ENCODE data around the gene EEF1A2. TPM values are rescaled to one million over a fixed set of nuclear protein-coding genes. Genes with fewer than 3 reads are reported as not detected.

EEF1A2 gene
- polyA plus RNA-seq, 4 donors: 0.97 to 2.5 (median 2.0) TPM

DNA sequence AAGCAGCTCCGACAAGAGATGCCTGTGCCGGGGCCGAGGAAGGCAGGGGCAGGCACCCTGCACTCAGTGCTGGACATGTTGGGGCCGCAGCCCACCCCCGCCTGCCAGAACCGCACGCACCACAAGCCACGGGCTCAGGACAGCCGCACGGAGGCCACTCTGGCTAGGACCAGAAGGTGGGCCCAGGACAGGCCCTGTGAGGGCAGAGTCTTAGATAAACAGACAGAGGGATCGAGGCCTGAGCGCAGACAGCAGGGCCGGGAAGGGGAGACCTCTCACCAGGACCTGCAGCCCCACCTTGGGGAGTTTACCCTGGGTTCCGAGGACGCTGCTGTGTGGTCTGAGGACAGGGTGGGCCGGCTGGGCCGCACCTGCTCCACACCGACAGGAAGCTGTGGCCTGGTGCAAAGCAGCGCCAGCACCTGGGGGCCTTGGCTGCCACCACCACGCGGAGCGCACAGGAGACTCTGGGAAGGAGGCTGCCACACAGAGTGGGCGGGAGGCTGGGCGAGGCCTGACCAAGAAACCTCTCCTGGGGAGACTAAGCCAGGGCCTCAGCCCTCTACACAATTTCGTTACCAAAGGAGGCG is 58.4 kb downstream of the EEF1A2 start:
- DNase-seq (ENCODE audit: low read depth in 4 of 4, low spot score in 3 of 4): no peak

DNA sequence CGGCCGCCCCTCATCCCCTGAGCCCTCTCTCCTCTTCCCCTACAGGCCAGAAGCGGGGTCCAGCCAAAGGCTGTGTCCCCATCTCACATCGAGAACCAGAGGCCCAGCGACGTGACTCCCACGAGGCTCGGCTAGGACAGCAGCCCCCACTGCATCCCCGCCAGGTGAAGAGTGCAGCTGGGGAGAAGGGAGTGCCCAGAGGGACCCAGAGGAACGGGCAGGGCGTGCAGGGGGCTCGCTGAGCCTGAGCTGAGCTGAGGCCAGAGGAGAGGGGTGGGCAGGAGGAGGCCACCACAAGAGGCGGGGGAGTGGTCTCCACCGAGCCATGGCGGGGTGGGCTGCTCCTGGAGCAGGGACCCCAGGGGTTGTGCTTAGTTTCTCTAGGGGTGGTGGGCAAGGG is 59.0 kb downstream of the EEF1A2 start:
- DNase-seq (ENCODE audit: low read depth in 4 of 4, low spot score in 3 of 4): no peak

DNA sequence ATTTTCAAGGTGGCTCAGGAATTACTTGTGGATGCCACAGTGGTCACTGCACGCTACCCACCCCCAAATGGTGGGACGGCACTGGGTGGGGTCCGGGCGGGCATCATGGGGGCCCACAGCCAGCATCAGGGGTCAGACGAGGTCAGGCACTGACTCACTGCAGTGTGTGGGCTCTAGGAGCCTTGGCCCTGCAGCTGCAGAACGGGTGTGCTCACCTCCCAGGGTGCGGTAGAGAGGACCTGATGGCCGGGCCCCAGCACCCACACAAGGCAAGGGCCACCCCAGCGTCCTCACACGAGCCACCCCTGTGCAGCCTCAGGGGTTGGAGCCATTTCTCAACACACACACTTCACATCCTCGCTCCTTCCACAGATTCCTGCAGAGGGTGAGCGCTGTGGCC is 60.8 kb downstream of the EEF1A2 start:
- DNase-seq (ENCODE audit: low read depth in 4 of 4, low spot score in 3 of 4): no peak

Other genes starting within 250 kb of the EEF1A2 start
- gene NKAIN4, start 244.6 kb downstream of the EEF1A2 start, polyA plus RNA-seq (ENCODE audit: insufficient read length in 4 of 4): 10 to 100 TPM; 24.2 to 40.8 (median 27.2) TPM
- 10 to 100 TPM; 58.3 to 91.1 (median 76.8) TPM for gene ARFGAP1, start 226.3 kb downstream of the EEF1A2 start, polyA plus RNA-seq (ENCODE audit: insufficient read length in 4 of 4)
- under 1 TPM; 0.37 to 0.89 (median 0.68) TPM for gene COL20A1, start 205.9 kb downstream of the EEF1A2 start, polyA plus RNA-seq (ENCODE audit: insufficient read length in 4 of 4)
- gene CHRNA4, start 137.7 kb downstream of the EEF1A2 start, polyA plus RNA-seq (ENCODE audit: insufficient read length in 4 of 4): 10 to 100 TPM in 2 of 4 donors, 1 to 10 TPM in 2; 1.6 to 24.5 (median 7.5) TPM
- 1 to 10 TPM; 1.9 to 9.0 (median 6.4) TPM for gene KCNQ2, start 26.4 kb downstream of the EEF1A2 start, polyA plus RNA-seq (ENCODE audit: insufficient read length in 4 of 4)
- 100 to 1,000 TPM; 131 to 374 (median 203) TPM for gene PPDPF, start 21.7 kb upstream of the EEF1A2 start, polyA plus RNA-seq (ENCODE audit: insufficient read length in 4 of 4)
- gene PTK6, start 38.3 kb upstream of the EEF1A2 start, polyA plus RNA-seq (ENCODE audit: insufficient read length in 4 of 4): 1 to 10 TPM in 2 of 4 donors, under 1 TPM in 2; 0.33 to 1.7 (median 0.91) TPM
- gene SRMS, start 48.7 kb upstream of the EEF1A2 start, polyA plus RNA-seq (ENCODE audit: insufficient read length in 4 of 4): under 1 TPM in 3 of 4 donors, not detected in 1; 0.14 to 0.26 (median 0.17) TPM
- gene FNDC11, start 55.1 kb upstream of the EEF1A2 start, polyA plus RNA-seq (ENCODE audit: insufficient read length in 4 of 4): 1 to 10 TPM in 3 of 4 donors, under 1 TPM in 1; 0.31 to 1.8 (median 1.2) TPM
- 10 to 100 TPM in 2 of 4 donors, 1 to 10 TPM in 2; 8.1 to 15.4 (median 10.2) TPM for gene HELZ2, start 75.2 kb upstream of the EEF1A2 start, polyA plus RNA-seq (ENCODE audit: insufficient read length in 4 of 4)
- 10 to 100 TPM in 1 of 4 donors, 1 to 10 TPM in 3; 8.9 to 13.8 (median 9.3) TPM for gene GMEB2, start 128.0 kb upstream of the EEF1A2 start, polyA plus RNA-seq (ENCODE audit: insufficient read length in 4 of 4)
- 10 to 100 TPM; 25.5 to 61.2 (median 31.3) TPM for gene STMN3, start 154.3 kb upstream of the EEF1A2 start, polyA plus RNA-seq (ENCODE audit: insufficient read length in 4 of 4)
- 10 to 100 TPM; 16.3 to 21.0 (median 18.3) TPM for gene RTEL1, start 159.2 kb upstream of the EEF1A2 start, polyA plus RNA-seq (ENCODE audit: insufficient read length in 4 of 4)
- 1 to 10 TPM in 3 of 4 donors, under 1 TPM in 1; 0.67 to 2.6 (median 1.6) TPM for gene TNFRSF6B, start 197.6 kb upstream of the EEF1A2 start, polyA plus RNA-seq (ENCODE audit: insufficient read length in 4 of 4)
- gene ARFRP1, start 208.9 kb upstream of the EEF1A2 start, polyA plus RNA-seq (ENCODE audit: insufficient read length in 4 of 4): 10 to 100 TPM; 28.0 to 38.1 (median 33.5) TPM
- 10 to 100 TPM; 15.1 to 26.0 (median 17.0) TPM for gene ZGPAT, start 209.0 kb upstream of the EEF1A2 start, polyA plus RNA-seq (ENCODE audit: insufficient read length in 4 of 4)
- 10 to 100 TPM in 1 of 4 donors, 1 to 10 TPM in 3; 4.0 to 14.9 (median 5.0) TPM for gene LIME1, start 237.6 kb upstream of the EEF1A2 start, polyA plus RNA-seq (ENCODE audit: insufficient read length in 4 of 4)
- gene SLC2A4RG, start 240.7 kb upstream of the EEF1A2 start, polyA plus RNA-seq (ENCODE audit: insufficient read length in 4 of 4): 100 to 1,000 TPM in 1 of 4 donors, 10 to 100 TPM in 3; 65.3 to 134 (median 70.1) TPM

Measured in left renal pelvis (tissue), 4 donors.